Measurements from ENCODE around the gene SKIC2. TPM values are rescaled to one million over a fixed set of nuclear protein-coding genes. Genes with fewer than 3 reads are reported as not detected.

The SKIC2 gene
- total and polyA plus RNA-seq, 2 of the 8 experiments (the other 6 are each of a cell fraction or from before 2014, with no cell fraction given) = 42.1 to 59.7 TPM

- no peak overlapping the region for H2BK5ac ChIP-seq (ENCODE audit: low read depth, low read length)
- H3K4me2 ChIP-seq (ENCODE audit: insufficient read depth in 1 of 2, low read depth in 2 of 2, low read length in 2 of 2) = no peak overlapping the region
- no peak overlapping the region for H2BK12ac ChIP-seq (ENCODE audit: low read depth, low read length)
- H3K36me3 ChIP-seq (ENCODE audit: control insufficient read depth in 2 of 4, insufficient read depth in 4 of 4, low read length in 3 of 4) = no peaks in the 10 kb centered on the region
- no peaks in the 10 kb centered on the region for H4K20me1 ChIP-seq (replicated peaks in 1 of 2; ENCODE audit: control insufficient read depth in 1 of 2, insufficient read depth in 2 of 2, low read length in 2 of 2)
- H3K4me1 ChIP-seq (replicated peaks in 1 of 4; ENCODE audit: control insufficient read depth in 3 of 4, insufficient read depth in 4 of 4, low read length in 3 of 4) = no peaks in the 10 kb centered on the region
- H3K18ac ChIP-seq (ENCODE audit: extremely low read depth, low read length) = no peak overlapping the region
- peaks cover 4 to 7% of the 10 kb centered on the region in 2 experiments; a peak in 1 of 4 replicates for H3K9me3 ChIP-seq (ENCODE audit: insufficient read depth in 2 of 2, low read depth in 1 of 2, low read length in 1 of 2)
- H3K9ac ChIP-seq (replicated peaks in 1 of 4; ENCODE audit: extremely low read depth in 1 of 4, low read depth in 3 of 4, low read length in 3 of 4) = no peak overlapping the region
- no peak overlapping the region for H4K5ac ChIP-seq (ENCODE audit: insufficient read length, low read depth, low read length)
- ChIA-PET CTCF (ENCODE audit: partially characterized antibody) (interaction anchor here (1.2 kb wide), 1 partner anchor 10 kb away, joined by 4 read pairs; no protein-coding TSS in a partner anchor), POLR2A (ENCODE audit: partially characterized antibody) (interaction anchor here (1.0 kb wide), 1 partner anchor 12 kb away, joined by 3 read pairs; the partner anchor contains the start of gene CFB)
- no peaks in the 10 kb centered on the region for H3K79me1 ChIP-seq (ENCODE audit: low read depth, low read length)
- H2AK5ac ChIP-seq (ENCODE audit: low read depth, low read length) = no peak overlapping the region
- H2BK15ac ChIP-seq (ENCODE audit: low read length) = no peak overlapping the region
- H4K8ac ChIP-seq (ENCODE audit: extremely low read depth, insufficient read depth, low read length) = no peak overlapping the region
- no peak overlapping the region for H3K4me3 ChIP-seq (ENCODE audit: extremely low read depth in 1 of 4, insufficient read depth in 2 of 4, low read depth in 3 of 4, low read length in 4 of 4)
- no peak overlapping the region for H2BK20ac ChIP-seq (ENCODE audit: low read length)
- no peak overlapping the region for H3K23ac ChIP-seq (ENCODE audit: insufficient read length)
- no peak overlapping the region for H2BK120ac ChIP-seq (replicated peaks; ENCODE audit: low read depth, low read length)
- H4K91ac ChIP-seq (replicated peaks; ENCODE audit: insufficient read length, low read length) = no peak overlapping the region
- H3K56ac ChIP-seq (replicated peaks; ENCODE audit: insufficient read length, low read depth, low read length) = no peak overlapping the region
- no peaks in the 10 kb centered on the region for H3K27me3 ChIP-seq (replicated peaks in 1 of 4; ENCODE audit: control insufficient read depth in 3 of 4, extremely low read depth in 1 of 4, insufficient read depth in 3 of 4, low read length in 3 of 4)
- FAIRE-seq = no peak
- WGBS, 2 experiments (ENCODE audit: extremely low coverage in 1 of 2, insufficient coverage in 1 of 2, insufficient read length in 1 of 2, insufficient replicate concordance in 2 of 2, low coverage in 1 of 2, low lambda C conversion rate in 2 of 2, missing lambda C conversion rate in 1 of 2) = 89% methylated on average over 19 of the region's 19 CpGs; no CpG with 5 or more reads in 1 of the 2 experiments
- no peak overlapping the region for H3K14ac ChIP-seq (ENCODE audit: insufficient read length)
- H3K4ac ChIP-seq (replicated peaks; ENCODE audit: insufficient read length, low read depth, low read length) = no peak overlapping the region
- H2AFZ ChIP-seq (ENCODE audit: low read length) = no peak overlapping the region
- H3K23me2 ChIP-seq (ENCODE audit: low read depth, low read length) = no peaks in the 10 kb centered on the region
- H3K27ac ChIP-seq (ENCODE audit: low read depth, low read length) = no peak overlapping the region
- no peak for DNase-seq (ENCODE audit: low read depth in 1 of 2, low spot score in 2 of 2)
- H3K79me2 ChIP-seq (ENCODE audit: control insufficient read depth in 1 of 2, insufficient read depth in 2 of 2, low read length in 2 of 2) = no peaks in the 10 kb centered on the region
- no peak for TF ChIP-seq SRF (IDR thresholded peaks at IDR 0.05; ENCODE audit: low read depth, low read length)
- TF ChIP-seq TEAD4 (IDR thresholded peaks at IDR 0.05; ENCODE audit: low read depth, low read length) = no peak
- TF ChIP-seq FOSL1 (IDR thresholded peaks at IDR 0.05; ENCODE audit: insufficient read depth, low read depth, low read length) = no peak
Measured at GRCh38 chr6:31933537-31933936, 25.4 kb upstream of the SKIC2 start.
